Ovary (tissue), 3 donors: ENCODE data around the gene ATRN.
A peak's percentile ranks its signal among the peaks of the same experiment; 100 is the strongest.

Experiments used
- POLR2A ChIP-seq: fragments of 450-650 bp; IDR thresholded peaks from one replicate; pipeline ENCODE4 v1.6.1; 2017; ENCODE audit warnings: antibody characterized with exemption, mild to moderate bottlenecking, moderate library complexity
- TF ChIP-seq, protein P1 (sequence below), 3 donors: fragments of 450-650 bp in 2 of 3; fragments of 200-600 bp in 1 of 3; IDR thresholded peaks; one replicate each; pipeline versions ENCODE4 v1.5.1 to v1.8.0; 2016 to 2022; ENCODE audit warnings: antibody characterized with exemption in 3 of 3, mild to moderate bottlenecking in 1 of 3
- donor health status: DM: no; HTN: no; CAD: no.

DNA sequence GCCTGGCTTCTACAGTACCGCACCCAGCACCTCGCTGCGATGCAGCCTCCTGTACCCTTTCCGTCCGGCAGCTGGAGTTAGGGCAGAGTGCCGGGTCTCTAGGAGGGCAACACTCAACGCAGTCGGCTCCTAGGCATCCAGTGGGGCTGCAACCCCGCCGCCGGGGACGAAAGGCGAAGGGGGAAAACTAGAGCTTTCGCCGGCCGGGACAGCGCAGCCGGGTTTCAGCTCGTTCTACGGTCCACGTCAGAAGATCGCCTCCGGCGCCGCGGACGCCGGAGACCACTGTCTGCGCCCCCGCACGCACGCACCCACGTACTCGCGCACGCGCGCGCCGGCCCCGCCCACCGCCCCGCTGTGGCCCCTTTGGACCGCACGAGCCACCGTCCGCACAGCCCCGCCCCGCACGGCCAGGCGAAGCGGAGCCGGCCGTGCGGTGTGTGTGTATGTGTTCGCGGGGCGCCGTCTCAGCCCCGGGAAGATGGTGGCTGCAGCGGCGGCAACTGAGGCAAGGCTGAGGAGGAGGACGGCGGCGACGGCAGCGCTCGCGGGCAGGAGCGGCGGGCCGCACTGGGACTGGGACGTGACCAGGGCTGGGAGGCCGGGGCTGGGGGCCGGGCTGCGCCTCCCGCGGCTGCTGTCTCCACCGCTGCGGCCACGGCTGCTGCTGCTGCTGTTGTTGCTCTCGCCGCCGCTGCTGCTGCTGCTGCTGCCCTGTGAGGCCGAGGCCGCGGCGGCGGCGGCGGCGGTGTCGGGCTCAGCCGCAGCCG, at the start of gene ATRN:
- TF ChIP-seq, protein P1, sequence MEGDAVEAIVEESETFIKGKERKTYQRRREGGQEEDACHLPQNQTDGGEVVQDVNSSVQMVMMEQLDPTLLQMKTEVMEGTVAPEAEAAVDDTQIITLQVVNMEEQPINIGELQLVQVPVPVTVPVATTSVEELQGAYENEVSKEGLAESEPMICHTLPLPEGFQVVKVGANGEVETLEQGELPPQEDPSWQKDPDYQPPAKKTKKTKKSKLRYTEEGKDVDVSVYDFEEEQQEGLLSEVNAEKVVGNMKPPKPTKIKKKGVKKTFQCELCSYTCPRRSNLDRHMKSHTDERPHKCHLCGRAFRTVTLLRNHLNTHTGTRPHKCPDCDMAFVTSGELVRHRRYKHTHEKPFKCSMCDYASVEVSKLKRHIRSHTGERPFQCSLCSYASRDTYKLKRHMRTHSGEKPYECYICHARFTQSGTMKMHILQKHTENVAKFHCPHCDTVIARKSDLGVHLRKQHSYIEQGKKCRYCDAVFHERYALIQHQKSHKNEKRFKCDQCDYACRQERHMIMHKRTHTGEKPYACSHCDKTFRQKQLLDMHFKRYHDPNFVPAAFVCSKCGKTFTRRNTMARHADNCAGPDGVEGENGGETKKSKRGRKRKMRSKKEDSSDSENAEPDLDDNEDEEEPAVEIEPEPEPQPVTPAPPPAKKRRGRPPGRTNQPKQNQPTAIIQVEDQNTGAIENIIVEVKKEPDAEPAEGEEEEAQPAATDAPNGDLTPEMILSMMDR (IDR thresholded peaks at IDR 0.05) = no peak
- TF ChIP-seq POLR2A = peak; percentile 48
